Measurements from ENCODE around the gene UBE2V1.
A peak's percentile ranks its signal among the peaks of the same experiment; 100 is the strongest.
"Not testable (repeated sequence)": the region's sequence is repeated elsewhere in the genome, so short reads cannot be mapped to it uniquely, and the experiment has no call there.

Gene UBE2V1

DNA sequence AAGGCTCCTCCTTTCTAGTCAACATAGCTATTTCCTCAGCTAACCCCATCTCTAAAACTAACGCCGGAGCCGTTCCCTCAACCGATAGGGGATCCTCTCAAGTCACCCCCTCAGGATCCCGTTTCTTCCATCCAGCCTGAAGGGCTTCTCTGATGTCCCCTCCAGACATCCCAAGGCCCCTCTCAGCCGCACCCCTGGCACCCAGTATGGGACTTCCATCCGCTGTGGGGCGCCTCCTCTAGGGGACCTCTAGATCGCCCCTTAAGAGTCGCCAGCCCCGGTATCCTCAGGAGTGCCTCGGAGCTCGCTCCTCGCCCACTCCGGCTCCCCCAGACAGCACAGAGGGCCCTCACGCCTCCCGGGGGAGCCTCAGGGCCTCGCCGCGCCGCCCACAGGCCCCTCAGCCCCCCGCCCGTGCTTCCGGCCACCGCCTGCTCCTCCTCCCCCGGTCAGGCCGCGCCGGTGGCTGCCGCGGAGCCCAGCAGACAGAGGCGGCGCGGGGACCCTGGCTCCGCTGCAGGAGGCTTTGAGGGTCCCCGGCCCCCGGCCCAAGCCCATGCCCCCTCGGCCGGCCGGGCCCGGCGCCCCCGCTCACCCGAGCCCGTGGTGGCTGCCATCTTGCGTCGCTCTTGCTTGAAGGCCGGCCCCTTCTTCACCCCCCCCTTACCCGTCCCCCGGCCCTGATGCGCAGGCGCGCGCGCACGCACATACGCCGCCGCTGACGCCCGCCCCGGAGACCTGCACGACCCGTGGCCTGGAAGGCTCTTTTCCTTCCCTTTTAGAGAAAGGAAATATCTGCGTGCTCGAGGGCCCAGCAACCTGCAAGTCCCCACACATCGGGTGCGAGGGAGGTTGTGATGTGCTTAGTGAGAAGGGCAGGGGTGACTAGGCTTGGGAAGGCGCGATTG lies at the start of gene UBE2V1:
UBE2V1 (minus strand) TSS at position 639 of the 908 bp plus-strand sequence; CDS start at position 617, 22 bp downstream.
- peak; percentile 67 to 85 (median 78) for DNase-seq (ENCODE audit: low read depth in 4 of 4, low spot score in 1 of 4)

GRCh38 chr20:50161494-50161893 lies 48.5 kb upstream of the UBE2V1 start:
- not testable (repeated sequence) for DNase-seq (ENCODE audit: low read depth in 4 of 4, low spot score in 1 of 4)

GRCh38 chr20:50153500-50154377 lies 40.8 kb upstream of the UBE2V1 start, which contains the start of gene PEDS1:
Gene PEDS1 (minus strand): TSS chr20:50153723. CDS start chr20:50153637, 86 bp downstream.
- peak; percentile 60 to 80 (median 70) for DNase-seq (ENCODE audit: low read depth in 4 of 4, low spot score in 1 of 4)

DNA sequence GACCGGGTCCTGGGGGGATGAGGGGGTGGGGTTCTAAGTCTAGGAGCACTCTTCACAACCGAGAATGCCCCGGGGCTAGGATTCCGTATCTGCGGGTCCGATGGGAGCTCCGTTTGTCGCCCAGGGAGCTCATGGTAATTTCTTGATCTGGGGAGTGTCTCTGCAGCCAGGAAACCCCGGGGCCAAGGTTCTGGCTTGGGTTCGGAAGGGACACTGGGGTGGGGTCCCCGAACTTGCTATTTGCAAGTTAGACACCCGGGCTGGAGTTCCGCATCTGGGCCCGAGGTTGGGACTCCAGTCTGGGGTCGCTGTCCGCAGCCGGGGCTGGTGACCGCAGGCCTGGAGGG lies 40.2 kb upstream of the UBE2V1 start:
- DNase-seq (ENCODE audit: low read depth in 4 of 4, low spot score in 1 of 4), result no peak

DNA sequence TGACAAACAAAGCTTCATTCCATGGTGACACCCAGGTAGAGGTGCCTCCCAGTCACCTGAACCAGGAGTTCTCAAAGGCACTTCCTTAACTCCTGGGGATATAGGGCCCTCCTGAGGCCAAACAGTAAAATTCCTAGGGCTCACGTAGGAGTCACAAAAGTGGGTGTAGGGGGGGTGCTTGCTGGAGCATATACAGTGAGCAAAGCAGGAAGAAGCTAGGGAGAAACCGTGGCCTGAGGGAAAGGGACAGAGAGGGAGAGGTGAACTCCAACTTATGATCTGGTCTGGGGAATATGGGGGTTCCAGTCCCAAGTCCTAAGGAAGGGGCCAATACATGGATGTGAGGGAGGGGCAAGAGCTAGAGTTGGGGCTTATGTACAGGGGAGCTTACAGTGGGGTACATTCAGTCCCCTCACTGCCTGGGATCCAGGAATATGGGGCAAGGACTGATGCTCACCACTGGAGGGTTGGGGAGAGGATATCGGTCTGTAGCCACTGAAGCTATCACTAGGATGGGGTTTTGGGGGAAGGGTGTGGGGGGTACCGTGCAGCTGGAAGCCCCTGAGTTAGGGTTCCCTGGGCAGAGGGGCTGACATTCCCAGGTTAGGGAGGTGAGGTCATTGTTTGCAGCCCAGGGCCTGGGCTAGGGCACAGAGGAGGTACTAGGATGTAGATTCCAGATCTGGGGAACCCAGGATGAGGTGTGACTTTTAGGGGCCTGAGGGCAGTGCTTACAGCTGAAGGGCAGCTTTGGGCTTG lies 39.6 kb upstream of the UBE2V1 start:
- no peak for DNase-seq (ENCODE audit: low read depth in 4 of 4, low spot score in 1 of 4)

DNA sequence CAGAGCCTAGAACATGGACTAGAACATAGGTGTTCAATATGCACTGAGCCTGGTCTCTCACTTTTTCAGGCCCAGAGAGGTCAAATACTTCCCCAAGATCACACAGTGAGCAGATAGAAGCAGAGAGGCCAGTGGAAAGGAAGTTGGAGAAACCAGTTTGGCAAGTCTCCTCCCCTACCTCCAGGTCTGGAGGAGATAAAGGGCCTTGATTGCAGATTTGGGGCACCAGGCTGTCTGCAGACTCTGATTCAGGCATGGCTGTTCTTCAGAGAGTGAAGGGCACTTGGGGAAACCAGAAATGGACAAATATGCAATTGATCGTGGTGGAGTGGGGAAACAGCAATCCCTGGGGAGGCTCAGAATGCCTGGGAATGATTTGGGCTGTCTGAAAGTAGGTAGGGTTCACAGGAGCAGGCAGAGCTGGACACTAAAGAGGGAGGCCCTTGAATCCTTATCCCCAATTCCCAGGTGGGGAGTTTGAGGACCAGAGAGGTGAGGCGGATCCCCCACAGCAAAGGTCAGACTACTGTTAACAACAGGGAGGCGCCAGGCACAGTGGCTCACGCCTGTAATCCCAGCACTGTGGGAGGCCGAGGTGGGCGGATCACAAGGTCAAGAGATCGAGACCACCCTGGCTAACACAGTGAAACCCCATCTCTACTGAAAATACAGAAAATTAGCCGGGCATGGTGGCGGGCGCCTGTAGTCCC lies 38.2 kb upstream of the UBE2V1 start:
- DNase-seq (ENCODE audit: low read depth in 4 of 4, low spot score in 1 of 4), result no peak

DNA sequence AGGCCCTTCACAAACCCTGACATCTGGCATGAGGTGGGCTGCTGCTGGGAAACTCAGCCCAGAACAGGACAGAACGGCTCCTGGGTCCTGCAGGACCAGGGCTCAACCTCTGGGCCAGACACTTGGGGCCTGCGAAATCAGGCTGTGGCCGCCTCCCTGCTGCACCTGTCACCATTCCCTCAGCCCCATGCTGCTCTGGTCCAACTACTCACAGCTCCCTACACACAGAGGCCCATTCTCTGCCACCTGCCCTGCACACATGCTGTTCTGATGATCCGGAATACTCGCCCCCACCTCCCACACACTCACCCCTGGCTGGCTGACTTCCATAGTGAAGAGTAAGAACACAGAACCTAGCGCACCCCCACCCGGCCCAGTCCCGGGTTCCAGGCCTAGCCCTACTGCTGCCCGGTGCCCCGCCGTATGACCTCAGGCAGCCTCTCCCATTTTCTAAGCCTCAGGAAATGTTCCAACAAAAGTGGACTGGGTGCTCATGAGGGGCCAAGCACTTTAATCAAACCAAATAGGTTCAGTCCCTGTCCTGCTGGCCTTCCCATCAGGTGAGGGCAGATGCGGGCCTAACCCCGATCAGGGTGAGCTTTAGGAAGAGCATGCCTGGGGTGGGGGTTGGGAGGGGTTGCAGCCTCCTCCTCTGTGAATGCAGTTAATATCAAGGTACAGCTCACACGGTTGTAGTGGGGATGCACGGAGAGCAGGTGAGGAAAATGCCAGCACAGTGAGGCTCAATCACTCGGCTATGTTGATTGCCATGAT lies 36.7 kb upstream of the UBE2V1 start:
- no peak for DNase-seq (ENCODE audit: low read depth in 4 of 4, low spot score in 1 of 4)

- DNase-seq (ENCODE audit: low read depth in 4 of 4, low spot score in 1 of 4), result peak; percentile 26 to 58 (median 41)
Observed at GRCh38 chr20:50146732-50147662, 34.0 kb upstream of the UBE2V1 start.

DNA sequence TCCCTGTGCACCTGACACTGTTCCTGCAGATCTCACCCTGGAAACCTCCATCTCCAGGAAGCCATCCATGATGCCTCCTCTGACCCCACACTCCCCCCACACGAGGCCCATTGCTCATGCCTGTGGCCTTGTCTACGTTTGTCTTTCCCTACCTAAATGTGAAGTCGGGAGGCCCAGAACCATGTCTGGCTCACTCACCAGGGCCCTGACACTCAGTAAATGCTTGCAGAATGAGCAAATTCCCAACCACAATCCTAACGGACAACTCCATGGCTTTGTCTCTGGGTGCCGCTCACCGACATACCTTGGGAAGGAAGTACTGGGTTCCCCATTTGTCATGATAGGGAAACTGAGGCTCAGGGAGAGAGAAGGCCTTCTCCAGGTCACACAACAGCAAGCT lies 33.3 kb upstream of the UBE2V1 start:
- no peak for DNase-seq (ENCODE audit: low read depth in 4 of 4, low spot score in 1 of 4)

DNA sequence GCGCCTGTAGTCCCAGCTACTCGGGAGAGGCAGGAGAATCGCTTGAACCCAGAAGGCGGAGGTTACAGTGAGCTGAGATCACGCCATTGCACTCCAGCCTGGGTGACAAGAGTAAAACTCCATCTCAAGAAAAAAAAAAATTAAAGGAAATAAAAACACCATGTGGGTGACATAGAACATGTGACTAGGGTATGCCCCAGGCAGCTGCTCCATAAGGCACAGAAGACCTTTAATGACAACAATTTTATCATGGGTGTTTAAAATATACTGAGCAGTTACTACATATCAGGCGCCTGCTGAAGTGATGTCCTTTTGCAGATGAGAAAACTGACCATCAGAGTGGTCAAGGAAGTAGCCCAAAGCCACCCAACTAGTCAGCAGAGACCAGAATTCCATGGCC lies 32.6 kb upstream of the UBE2V1 start:
- DNase-seq (ENCODE audit: low read depth in 4 of 4, low spot score in 1 of 4), result no peak

DNA sequence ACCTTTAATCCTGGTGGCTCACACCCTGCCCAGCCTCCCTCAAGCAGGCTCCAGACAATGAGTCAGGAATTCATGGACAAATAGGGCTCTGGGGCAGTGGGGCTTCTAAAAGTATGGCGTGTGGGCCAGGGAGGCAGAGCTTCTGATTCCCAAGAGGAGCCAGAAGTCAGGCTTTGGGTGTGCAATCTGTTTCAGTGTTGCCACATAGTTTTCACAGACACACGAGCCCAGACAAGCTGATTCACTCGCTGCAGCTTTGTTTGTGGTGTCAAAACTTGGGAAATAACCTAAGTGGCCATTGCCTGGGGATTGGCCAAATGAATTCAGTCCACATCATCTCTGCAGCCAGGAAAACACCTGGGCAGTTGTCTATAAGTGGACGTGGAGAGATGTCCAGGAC lies 31.4 kb upstream of the UBE2V1 start:
- no peak for DNase-seq (ENCODE audit: low read depth in 4 of 4, low spot score in 1 of 4)

- DNase-seq (ENCODE audit: low read depth in 4 of 4, low spot score in 1 of 4), result no peak
Observed at GRCh38 chr20:50142812-50143211, 29.9 kb upstream of the UBE2V1 start.

GRCh38 chr20:50141811-50142561 lies 29.0 kb upstream of the UBE2V1 start:
- no peak for DNase-seq (ENCODE audit: low read depth in 4 of 4, low spot score in 1 of 4)

DNA sequence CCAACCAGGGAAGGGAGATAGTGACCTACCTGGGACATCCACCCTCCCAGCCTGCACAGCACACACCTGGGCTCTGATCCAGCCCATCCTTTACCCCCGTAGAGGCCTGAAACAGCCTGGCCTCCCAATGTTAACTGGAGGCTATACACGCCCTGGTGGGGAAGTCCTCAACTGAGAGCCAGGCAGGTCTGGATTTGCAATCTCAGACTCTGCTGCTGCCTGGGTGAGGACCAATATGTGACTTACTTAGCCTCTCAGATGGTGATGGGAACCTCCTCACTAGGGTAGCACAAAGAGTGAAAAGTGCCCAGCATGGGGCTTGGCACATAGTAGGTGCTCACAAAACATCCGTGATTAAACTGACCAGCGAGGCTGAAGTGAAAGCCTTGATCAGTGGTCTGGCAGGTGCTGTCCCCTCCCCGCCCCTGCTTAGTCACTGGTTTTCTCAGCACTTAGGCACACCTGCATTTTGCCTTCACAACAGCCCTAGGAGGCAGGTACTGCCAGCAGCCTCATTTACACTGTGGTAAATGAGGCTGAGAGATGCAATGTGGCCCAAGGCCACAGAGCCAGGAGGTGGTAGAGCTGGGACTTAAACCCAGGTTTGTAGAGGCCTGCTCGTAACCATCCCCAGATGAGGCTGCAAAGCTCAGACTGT lies 28.2 kb upstream of the UBE2V1 start:
- no peak for DNase-seq (ENCODE audit: low read depth in 4 of 4, low spot score in 1 of 4)

GRCh38 chr20:50140339-50140859 lies 27.4 kb upstream of the UBE2V1 start:
- DNase-seq (ENCODE audit: low read depth in 4 of 4, low spot score in 1 of 4), result no peak

DNA sequence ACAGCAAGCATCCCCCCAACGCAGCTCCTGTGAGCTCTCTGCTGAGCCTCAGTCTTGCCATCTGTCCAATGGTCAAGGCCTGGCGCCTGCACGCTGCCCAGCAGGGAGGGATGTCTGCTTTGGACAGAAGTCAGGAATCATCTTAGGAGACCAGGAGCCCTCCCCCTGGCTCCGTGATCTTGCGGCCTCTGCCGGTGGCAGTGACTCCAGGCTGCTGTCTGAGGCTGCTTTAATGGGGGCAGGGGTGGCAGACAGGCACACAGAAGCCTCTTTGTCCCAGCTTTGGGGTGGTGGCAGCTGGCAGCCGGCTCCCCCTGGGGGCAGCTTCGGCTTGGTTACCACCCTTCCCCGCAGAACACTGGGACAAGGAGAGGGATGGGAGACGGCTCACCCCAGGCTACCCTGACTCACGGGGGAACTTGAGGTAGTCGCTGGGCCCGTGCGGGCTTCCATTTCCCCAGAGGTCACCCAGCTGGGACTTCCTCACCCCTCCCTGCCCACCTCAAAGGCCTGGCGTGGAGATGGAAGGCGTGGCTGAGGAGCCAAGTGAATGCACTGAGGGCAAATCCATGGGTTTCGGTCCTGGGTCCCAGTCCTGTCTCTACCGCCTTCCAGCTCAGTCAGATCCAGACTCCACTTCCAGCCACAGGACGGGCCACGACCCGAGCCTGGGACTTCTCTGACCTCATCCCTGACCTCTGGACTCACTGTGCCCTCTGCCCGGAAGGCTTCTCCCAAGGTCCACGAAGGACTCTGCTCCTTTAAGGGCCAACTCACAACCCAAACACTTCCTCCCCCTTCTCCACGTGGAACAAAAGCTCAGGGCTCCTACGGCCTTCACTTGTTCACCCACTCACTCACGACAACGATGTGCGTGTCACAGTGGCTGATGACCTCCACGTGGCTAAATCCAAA lies 25.8 kb upstream of the UBE2V1 start:
- no peak for DNase-seq (ENCODE audit: low read depth in 4 of 4, low spot score in 1 of 4)

Measured in stimulated activated CD4-positive, alpha-beta T cell treated with anti-CD3 and anti-CD28 coated beads, Interleukin-1b, Interleukin-23, amount 100 ng/mL, for 24 hours (primary cell).